Measurements from ENCODE around the gene DDX43. TPM values are rescaled to one million over a fixed set of nuclear protein-coding genes. Genes with fewer than 3 reads are reported as not detected.

Gene DDX43
- polyA plus RNA-seq, 4 donors = 0.47 to 1.6 (median 0.82) TPM

Other genes with a start within 250 kb of the DDX43 start
- gene KHDC1L, start 169.3 kb upstream of the DDX43 start, polyA plus RNA-seq (ENCODE audit: insufficient read length in 4 of 4) = under 1 TPM in 2 of 4 donors, not detected in 2; 0.30 to 0.32 TPM
- gene KHDC1, start 131.6 kb upstream of the DDX43 start, polyA plus RNA-seq (ENCODE audit: insufficient read length in 4 of 4) = 10 to 100 TPM in 1 of 4 donors, 1 to 10 TPM in 3; 6.9 to 12.0 (median 9.6) TPM
- under 1 TPM in 1 of 4 donors, not detected in 3; 0.22 TPM for gene DPPA5, start 40.6 kb upstream of the DDX43 start, polyA plus RNA-seq (ENCODE audit: insufficient read length in 4 of 4)
- gene KHDC3L, start 32.2 kb upstream of the DDX43 start, polyA plus RNA-seq (ENCODE audit: insufficient read length in 4 of 4) = under 1 TPM in 3 of 4 donors, not detected in 1; 0.13 to 0.14 (median 0.13) TPM
- gene OOEP, start 24.9 kb upstream of the DDX43 start, polyA plus RNA-seq (ENCODE audit: insufficient read length in 4 of 4) = under 1 TPM in 3 of 4 donors, not detected in 1; 0.21 to 0.37 (median 0.21) TPM
- gene CGAS, start 57.5 kb downstream of the DDX43 start, polyA plus RNA-seq (ENCODE audit: insufficient read length in 4 of 4) = 1 to 10 TPM; 2.9 to 3.8 (median 3.1) TPM
- gene MTO1, start 66.9 kb downstream of the DDX43 start, polyA plus RNA-seq (ENCODE audit: insufficient read length in 4 of 4) = 10 to 100 TPM; 30.2 to 38.1 (median 31.4) TPM
- over 10,000 TPM; 17,301 to 23,089 (median 19,467) TPM for gene EEF1A1, start 126.2 kb downstream of the DDX43 start, polyA plus RNA-seq (ENCODE audit: insufficient read length in 4 of 4)